ENCODE results near the gene B4GAT1. TPM values are rescaled to one million over a fixed set of nuclear protein-coding genes. Genes with fewer than 3 reads are reported as not detected.
"Not testable (repeated sequence)": the region's sequence is repeated elsewhere in the genome, so short reads cannot be mapped to it uniquely, and the experiment has no call there.

The B4GAT1 gene
- total RNA-seq, 6 donors from 2014 or later: 15.7 to 48.9 (median 27.4) TPM

GRCh38 chr11:66311965-66312548, 35.4 kb downstream of the B4GAT1 start:
- WGBS, 2 donors: 0 to 1% methylated on average over 23 to 27 of the region's 44 CpGs

DNA sequence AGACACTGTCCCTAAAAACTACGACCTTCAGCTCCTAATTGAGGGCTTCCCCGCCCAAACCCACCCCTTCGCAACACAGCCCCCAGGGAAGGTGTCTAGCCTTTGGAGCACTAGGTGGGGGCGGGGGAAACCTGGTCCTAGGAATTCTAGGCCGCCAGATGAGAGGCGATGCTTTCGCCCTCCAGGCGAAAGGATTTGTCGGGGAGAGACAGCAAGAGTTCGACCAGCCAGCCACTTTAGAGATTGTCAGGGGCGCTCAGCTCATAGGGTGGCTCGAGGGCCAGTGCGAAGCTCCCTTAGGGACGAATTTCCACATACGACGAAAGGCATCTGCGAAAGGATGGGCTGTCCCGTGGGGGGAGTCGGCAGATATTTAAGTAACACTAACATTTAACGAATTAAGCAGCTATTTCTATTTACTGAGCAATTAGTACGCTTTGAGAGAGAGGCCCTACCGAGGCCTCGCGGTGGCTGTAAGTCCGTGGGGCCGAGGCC, 35.9 kb downstream of the B4GAT1 start:
- ATAC-seq (ENCODE audit: low FRiP score in 2 of 2) (no peak), DNase-seq (no peak)
- H3K36me3 ChIP-seq: no peaks in the 10 kb centered on the region
- no peaks in the 10 kb centered on the region for H3K27me3 ChIP-seq
- H3K4me3 ChIP-seq: peak overlapping the region; percentile 54 to 72 (median 66)
- WGBS, 2 donors: 25 to 29% methylated on average over 20 to 26 of the region's 26 CpGs
- H3K9me3 ChIP-seq: no peaks in the 10 kb centered on the region
- peaks cover 12 to 20% (median 14%) of the 10 kb centered on the region in 4 donors for H3K4me1 ChIP-seq
- peak overlapping the region; percentile 82 to 90 (median 86) for H3K27ac ChIP-seq
- no peak for TF ChIP-seq EP300 (IDR thresholded peaks at IDR 0.05)
- TF ChIP-seq POLR2AphosphoS5 (IDR thresholded peaks at IDR 0.05): no peak
- peak in 2 of 6 experiments; percentile 82 to 90 for TF ChIP-seq CTCF (IDR thresholded peaks at IDR 0.05)
- TF ChIP-seq POLR2A (IDR thresholded peaks at IDR 0.05): no peak

More at GRCh38 chr11:66311965-66312548, 35.4 kb downstream of the B4GAT1 start:
- peak in 5 of 6 experiments; percentile 7 to 96 (median 93) for TF ChIP-seq CTCF (IDR thresholded peaks at IDR 0.05)
- peak in 1 of 2 donors; percentile 58 for TF ChIP-seq POLR2AphosphoS5 (IDR thresholded peaks at IDR 0.05)
- TF ChIP-seq EP300 (IDR thresholded peaks at IDR 0.05): no peak
- TF ChIP-seq POLR2A (IDR thresholded peaks at IDR 0.05): peak in 2 of 4 donors; percentile 20 to 51
- DNase-seq (peak; percentile 91 to 98), ATAC-seq (ENCODE audit: low FRiP score in 2 of 2) (peak; percentile 85 to 92)
- no peaks in the 10 kb centered on the region for H3K9me3 ChIP-seq
- H3K4me3 ChIP-seq: peak overlapping the region; percentile 54 to 72 (median 66)
- H3K4me1 ChIP-seq: peaks cover 17 to 25% (median 20%) of the 10 kb centered on the region in 4 donors
- H3K36me3 ChIP-seq: no peaks in the 10 kb centered on the region
- H3K27ac ChIP-seq: peak overlapping the region; percentile 82 to 90 (median 86)
- no peaks in the 10 kb centered on the region for H3K27me3 ChIP-seq

- ATAC-seq (ENCODE audit: low FRiP score in 2 of 2); H3K36me3 ChIP-seq; H3K4me3 ChIP-seq; DNase-seq; H3K27me3 ChIP-seq; H3K27ac ChIP-seq; H3K9me3 ChIP-seq: not testable (repeated sequence)
- WGBS, 2 donors: 81 to 83% methylated on average over 18 of the region's 18 CpGs
- H3K4me1 ChIP-seq: peaks cover 9 to 14% (median 12%) of the 10 kb centered on the region in 4 donors
Measured at GRCh38 chr11:66310803-66311440, 36.5 kb downstream of the B4GAT1 start.

GRCh38 chr11:66310324-66310723, 37.1 kb downstream of the B4GAT1 start:
- Histone ChIP-seq H3K4me3 (no peak overlapping the region), H3K36me3 (no peaks in the 10 kb centered on the region), H3K27me3 (no peaks in the 10 kb centered on the region), H3K4me1 (peaks cover 9 to 14% (median 12%) of the 10 kb centered on the region in 4 donors), H3K27ac (no peak overlapping the region), H3K9me3 (no peaks in the 10 kb centered on the region)
- 83 to 89% methylated on average over 8 of the region's 8 CpGs for WGBS, 2 donors
- TF ChIP-seq EP300 (IDR thresholded peaks at IDR 0.05) (no peak), CTCF (IDR thresholded peaks at IDR 0.05) (no peak), POLR2A (IDR thresholded peaks at IDR 0.05) (no peak), POLR2AphosphoS5 (IDR thresholded peaks at IDR 0.05) (no peak)
- ATAC-seq (ENCODE audit: low FRiP score in 2 of 2) (no peak), DNase-seq (no peak)

DNA sequence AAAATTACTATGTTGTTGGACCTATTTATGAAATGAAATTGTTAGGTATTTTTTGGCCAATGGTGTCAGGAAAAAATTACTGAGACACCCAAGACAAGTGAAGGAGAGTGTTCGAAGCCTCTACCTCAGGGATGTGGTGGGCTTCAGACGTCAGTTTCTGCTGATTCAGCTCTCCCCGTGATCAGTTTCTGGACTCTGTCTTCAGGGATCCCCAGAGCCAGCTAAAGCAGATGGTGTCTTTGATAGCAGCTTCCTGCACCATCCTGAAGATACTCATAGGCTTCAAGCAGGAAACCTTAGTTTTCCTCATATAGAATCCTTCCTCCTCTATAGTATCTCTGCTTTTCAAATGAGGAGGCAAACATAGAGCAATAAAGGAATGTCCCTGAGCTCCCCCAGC, 38.0 kb downstream of the B4GAT1 start:
- H3K36me3 ChIP-seq: no peaks in the 10 kb centered on the region
- WGBS, 2 donors: 49 to 57% methylated on average over 3 of the region's 3 CpGs
- no peak for TF ChIP-seq CTCF (IDR thresholded peaks at IDR 0.05)
- TF ChIP-seq POLR2AphosphoS5 (IDR thresholded peaks at IDR 0.05): no peak
- no peak for TF ChIP-seq EP300 (IDR thresholded peaks at IDR 0.05)
- TF ChIP-seq POLR2A (IDR thresholded peaks at IDR 0.05): no peak
- ATAC-seq (ENCODE audit: low FRiP score in 2 of 2) (no peak), DNase-seq (no peak)
- no peak overlapping the region for H3K4me3 ChIP-seq
- H3K4me1 ChIP-seq: peaks cover 9 to 14% (median 12%) of the 10 kb centered on the region in 4 donors
- no peaks in the 10 kb centered on the region for H3K27me3 ChIP-seq
- H3K9me3 ChIP-seq: no peaks in the 10 kb centered on the region
- no peak overlapping the region for H3K27ac ChIP-seq

Measured in upper lobe of left lung (tissue), 6 donors.